SK-N-SH treated with all-trans-retinoic acid at 6 μM for 48 hours (cell line): ENCODE measurements around the gene WDR91.
A peak's percentile ranks its signal among the peaks of the same experiment; 100 is the strongest.
"Not testable (repeated sequence)": the region's sequence is repeated elsewhere in the genome, so short reads cannot be mapped to it uniquely, and the experiment has no call there.

Experiments
- ATAC-seq: fragments of 200-7000 bp; cut with Tn5 transposase; 3 replicates; pipeline ENCODE4 v1.9.1; 2020; ENCODE audit warnings: mild to moderate bottlenecking, moderate library complexity
- ARNTL ChIP-seq: fragments of 450-650 bp; formaldehyde crosslinking; IDR thresholded peaks from 2 replicates; pipeline ENCODE4 v1.5.0; 2020; ENCODE audit warnings: low read depth, mild to moderate bottlenecking, moderate library complexity, borderline replicate concordance
- BACH2 ChIP-seq: fragments of 250-450 bp; sonication (Bioruptor Pico); IDR thresholded peaks from 2 replicates; pipeline ENCODE4 v1.9.0; 2021; ENCODE audit warnings: mild to moderate bottlenecking, borderline replicate concordance
- CSDC2 ChIP-seq: fragments of 250-450 bp; sonication (Bioruptor Pico); IDR thresholded peaks from 2 replicates; pipeline ENCODE4 v1.5.0; 2020; ENCODE audit warnings: mild to moderate bottlenecking, moderate library complexity
- ESRRG ChIP-seq: fragments of 250-450 bp; sonication (Bioruptor Pico); IDR thresholded peaks from 2 replicates; pipeline ENCODE4 v1.6.1; 2021; ENCODE audit warnings: mild to moderate bottlenecking
- GLIS3 ChIP-seq: fragments of 250-450 bp; sonication (Bioruptor Pico); IDR thresholded peaks from 2 replicates; pipeline ENCODE4 v1.5.0; 2020; ENCODE audit warnings: mild to moderate bottlenecking, moderate library complexity
- ISL1 ChIP-seq: fragments of 250-450 bp; sonication (Bioruptor Pico); IDR thresholded peaks from 2 replicates; pipeline ENCODE4 v2.1.2; 2022; ENCODE audit warnings: mild to moderate bottlenecking, moderate library complexity
- OSR1 ChIP-seq: fragments of 250-450 bp; sonication (Bioruptor Pico); IDR thresholded peaks from 2 replicates; pipeline ENCODE4 v1.8.0; 2022; ENCODE audit warnings: moderate library complexity, mild to moderate bottlenecking, inconsistent platforms
- PATZ1 ChIP-seq: fragments of 250-450 bp; sonication (Bioruptor Pico); IDR thresholded peaks from 2 replicates; pipeline ENCODE4 v1.8.0; 2020; ENCODE audit warnings: mild to moderate bottlenecking, moderate library complexity, borderline replicate concordance
- PPARA ChIP-seq: fragments of 250-450 bp; sonication (Bioruptor Pico); IDR thresholded peaks from 2 replicates; pipeline ENCODE4 v1.5.0; 2020; ENCODE audit warnings: mild to moderate bottlenecking, borderline replicate concordance
- SNAI2 ChIP-seq: fragments of 250-450 bp; sonication (Bioruptor Pico); IDR thresholded peaks from 2 replicates; pipeline ENCODE4 v1.5.0; 2020; ENCODE audit warnings: mild to moderate bottlenecking, moderate library complexity
- TCF4 ChIP-seq: fragments of 250-450 bp; sonication (Bioruptor Pico); IDR thresholded peaks from 2 replicates; pipeline ENCODE4 v1.8.0; 2021; ENCODE audit warnings: mild to moderate bottlenecking, moderate library complexity, borderline replicate concordance
- TOX ChIP-seq: fragments of 250-450 bp; sonication (Bioruptor Pico); IDR thresholded peaks from 2 replicates; pipeline ENCODE4 v1.8.0; 2021; ENCODE audit warnings: mild to moderate bottlenecking, moderate library complexity, borderline replicate concordance
- TSHZ2 ChIP-seq: fragments of 250-450 bp; sonication (Bioruptor Pico); IDR thresholded peaks from 2 replicates; pipeline ENCODE4 v1.5.0; 2020; ENCODE audit warnings: mild to moderate bottlenecking, moderate library complexity
- ZC3H10 ChIP-seq: fragments of 250-450 bp; sonication (Bioruptor Pico); IDR thresholded peaks from 2 replicates; pipeline ENCODE4 v1.5.1; 2021; ENCODE audit warnings: mild to moderate bottlenecking, moderate library complexity
- ZFP3 ChIP-seq: fragments of 250-450 bp; sonication (Bioruptor Pico); IDR thresholded peaks from 2 replicates; pipeline ENCODE4 v1.5.0; 2020; ENCODE audit warnings: mild to moderate bottlenecking, moderate library complexity
- ZFP30 ChIP-seq: fragments of 450-650 bp; formaldehyde crosslinking; IDR thresholded peaks from 2 replicates; pipeline ENCODE4 v1.5.0; 2022; ENCODE audit warnings: mild to moderate bottlenecking, moderate library complexity
- ZNF565 ChIP-seq: fragments of 450-650 bp; formaldehyde crosslinking; conservative IDR thresholded peaks from 2 replicates; pipeline ENCODE4 v1.5.0; 2020; ENCODE audit warnings: low read depth, mild to moderate bottlenecking, moderate library complexity
- ZNF70 ChIP-seq: fragments of 450-650 bp; formaldehyde crosslinking; IDR thresholded peaks from 2 replicates; pipeline ENCODE4 v1.5.0; 2020; ENCODE audit warnings: mild to moderate bottlenecking, moderate library complexity
- ZNF8 ChIP-seq: fragments of 450-650 bp; formaldehyde crosslinking; IDR thresholded peaks from 2 replicates; pipeline ENCODE4 v1.5.0; 2020; ENCODE audit warnings: mild to moderate bottlenecking, moderate library complexity
- TF ChIP-seq, protein P1 (sequence below): fragments of 250-450 bp; sonication (Bioruptor Pico); IDR thresholded peaks from 2 replicates; pipeline ENCODE4 v1.5.1; 2021; ENCODE audit warnings: mild to moderate bottlenecking, moderate library complexity
- TF ChIP-seq, protein P2 (sequence below): fragments of 250-450 bp; sonication (Bioruptor Pico); IDR thresholded peaks from 2 replicates; pipeline ENCODE4 v1.8.0; 2021; ENCODE audit warnings: low read depth, mild to moderate bottlenecking, moderate library complexity, borderline replicate concordance

The WDR91 gene

DNA sequence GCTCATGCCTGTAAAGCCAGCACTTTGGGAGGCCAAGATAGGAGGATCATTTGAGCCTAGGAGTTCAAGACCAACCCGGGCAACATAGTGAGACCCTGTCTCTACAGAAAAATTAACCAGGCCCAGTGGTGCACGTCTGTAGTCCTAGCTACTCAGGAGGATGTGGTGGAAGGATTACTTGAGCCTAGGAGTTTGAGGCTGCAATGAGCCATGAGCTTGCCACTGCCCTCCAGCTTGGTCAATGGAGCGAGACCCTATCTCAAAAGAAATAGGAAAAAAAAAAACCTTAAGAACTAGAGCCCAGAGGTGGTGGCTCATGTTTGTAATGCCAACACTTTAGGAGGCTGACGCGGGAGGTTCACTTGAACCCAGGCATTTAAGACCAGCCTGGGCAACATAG lies 24.5 kb upstream of the WDR91 start:
- ATAC-seq, result no peak
- TF ChIP-seq GLIS3 (no peak), BACH2 (CRISPR knock-in tag) (no peak), TOX (CRISPR knock-in tag) (no peak), ESRRG (CRISPR knock-in tag) (no peak), PATZ1 (no peak), SNAI2 (CRISPR knock-in tag) (no peak), OSR1 (CRISPR knock-in tag) (no peak), CSDC2 (CRISPR knock-in tag) (no peak), ISL1 (CRISPR knock-in tag) (no peak), ZFP3 (CRISPR knock-in tag) (no peak), TCF4 (no peak), ZC3H10 (CRISPR knock-in tag) (no peak), ARNTL (CRISPR knock-in tag) (no peak), ZFP30 (CRISPR knock-in tag) (no peak), ZNF8 (no peak), ZNF565 (CRISPR knock-in tag) (no peak)
- TF ChIP-seq, protein P1, sequence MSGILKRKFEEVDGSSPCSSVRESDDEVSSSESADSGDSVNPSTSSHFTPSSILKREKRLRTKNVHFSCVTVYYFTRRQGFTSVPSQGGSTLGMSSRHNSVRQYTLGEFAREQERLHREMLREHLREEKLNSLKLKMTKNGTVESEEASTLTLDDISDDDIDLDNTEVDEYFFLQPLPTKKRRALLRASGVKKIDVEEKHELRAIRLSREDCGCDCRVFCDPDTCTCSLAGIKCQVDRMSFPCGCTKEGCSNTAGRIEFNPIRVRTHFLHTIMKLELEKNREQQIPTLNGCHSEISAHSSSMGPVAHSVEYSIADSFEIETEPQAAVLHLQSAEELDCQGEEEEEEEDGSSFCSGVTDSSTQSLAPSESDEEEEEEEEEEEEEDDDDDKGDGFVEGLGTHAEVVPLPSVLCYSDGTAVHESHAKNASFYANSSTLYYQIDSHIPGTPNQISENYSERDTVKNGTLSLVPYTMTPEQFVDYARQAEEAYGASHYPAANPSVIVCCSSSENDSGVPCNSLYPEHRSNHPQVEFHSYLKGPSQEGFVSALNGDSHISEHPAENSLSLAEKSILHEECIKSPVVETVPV, result no peak
- TF ChIP-seq, protein P2, sequence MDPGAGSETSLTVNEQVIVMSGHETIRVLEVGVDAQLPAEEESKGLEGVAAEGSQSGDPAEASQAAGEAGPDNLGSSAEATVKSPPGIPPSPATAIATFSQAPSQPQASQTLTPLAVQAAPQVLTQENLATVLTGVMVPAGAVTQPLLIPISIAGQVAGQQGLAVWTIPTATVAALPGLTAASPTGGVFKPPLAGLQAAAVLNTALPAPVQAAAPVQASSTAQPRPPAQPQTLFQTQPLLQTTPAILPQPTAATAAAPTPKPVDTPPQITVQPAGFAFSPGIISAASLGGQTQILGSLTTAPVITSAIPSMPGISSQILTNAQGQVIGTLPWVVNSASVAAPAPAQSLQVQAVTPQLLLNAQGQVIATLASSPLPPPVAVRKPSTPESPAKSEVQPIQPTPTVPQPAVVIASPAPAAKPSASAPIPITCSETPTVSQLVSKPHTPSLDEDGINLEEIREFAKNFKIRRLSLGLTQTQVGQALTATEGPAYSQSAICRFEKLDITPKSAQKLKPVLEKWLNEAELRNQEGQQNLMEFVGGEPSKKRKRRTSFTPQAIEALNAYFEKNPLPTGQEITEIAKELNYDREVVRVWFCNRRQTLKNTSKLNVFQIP (CRISPR knock-in tag), result no peak

- no peak for TF ChIP-seq PPARA (CRISPR knock-in tag)
- TF ChIP-seq ZNF8, result no peak
Observed at GRCh38 chr7:135234727-135235126, 23.4 kb upstream of the WDR91 start.

DNA sequence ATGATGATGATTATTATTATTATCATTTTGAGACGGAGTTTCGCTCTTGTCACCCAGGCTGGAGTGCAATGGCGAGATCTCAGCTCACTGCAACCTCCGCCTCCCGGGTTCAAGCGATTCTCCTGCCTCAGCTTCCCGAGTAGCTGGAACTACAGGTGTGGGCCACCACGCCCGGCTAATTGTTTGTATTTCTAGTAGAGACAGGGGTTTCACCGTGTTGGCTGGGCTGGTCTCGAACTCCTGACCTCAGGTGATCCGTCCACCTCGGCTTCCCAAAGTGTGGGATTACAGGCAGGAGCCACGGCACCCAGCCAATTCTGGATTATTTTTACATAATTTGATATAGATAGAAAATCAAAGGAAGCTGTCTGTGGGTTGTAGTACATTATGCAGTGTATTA lies 22.8 kb upstream of the WDR91 start:
- ATAC-seq, result not testable (repeated sequence)

More at GRCh38 chr7:135234727-135235126, 23.4 kb upstream of the WDR91 start:
- ATAC-seq, result no peak

GRCh38 chr7:135233570-135233969 lies 22.2 kb upstream of the WDR91 start, which contains the start of gene STRA8:
TSS of gene STRA8 (plus strand) at chr7:135233838. CDS start at chr7:135240525, 6,687 bp downstream.
- no peak for ATAC-seq
- TF ChIP-seq SNAI2 (CRISPR knock-in tag) (no peak), ISL1 (CRISPR knock-in tag) (no peak), PATZ1 (no peak), BACH2 (CRISPR knock-in tag) (no peak), ZNF70 (CRISPR knock-in tag) (no peak), ZFP3 (CRISPR knock-in tag) (no peak), ZNF8 (no peak)

DNA sequence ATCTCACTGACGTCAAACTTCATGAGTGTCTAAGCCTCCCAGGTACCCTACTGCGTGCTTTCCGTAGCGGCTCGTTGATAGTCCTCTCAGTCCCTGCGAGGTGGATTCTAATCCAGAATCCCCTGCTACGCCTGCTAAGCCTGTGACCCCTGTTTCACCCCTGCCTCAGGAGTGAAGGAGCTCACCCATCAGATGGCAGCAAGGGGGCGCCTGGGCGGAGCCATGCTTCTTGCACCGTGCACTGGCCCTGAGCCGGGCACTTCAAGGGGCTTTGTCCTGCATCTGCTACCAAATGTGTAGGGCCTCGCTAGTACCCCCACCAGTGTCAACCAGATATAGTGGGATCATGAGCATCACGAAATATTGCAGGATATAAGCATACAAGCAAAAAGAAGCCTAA lies 21.4 kb upstream of the WDR91 start:
- TF ChIP-seq TSHZ2 (CRISPR knock-in tag) (no peak), ARNTL (CRISPR knock-in tag) (no peak), GLIS3 (no peak), ESRRG (CRISPR knock-in tag) (no peak), PATZ1 (no peak), ZC3H10 (CRISPR knock-in tag) (no peak)
- peak; percentile 40; the same call in 1 of the 3 replicates for ATAC-seq
